Vagina (tissue), 2 donors: ENCODE data around the gene RPN2.

Source experiments
- CTCF ChIP-seq, 3 experiments: fragments of 450-650 bp in 2 of 3; fragments of 200-600 bp in 1 of 3; sonication (generic) in 1 of 3; IDR thresholded peaks; one replicate each; pipeline ENCODE4 v1.5.1; 2017 to 2019; ENCODE audit warnings: antibody characterized with exemption in 3 of 3, mild to moderate bottlenecking in 2 of 3, moderate library complexity in 2 of 3
- POLR2A ChIP-seq, 2 donors: fragments of 450-650 bp; IDR thresholded peaks; one replicate each; pipeline ENCODE4 v1.6.1; 2017; ENCODE audit warnings: antibody characterized with exemption in 2 of 2, mild to moderate bottlenecking in 2 of 2, moderate library complexity in 2 of 2
- POLR2AphosphoS5 ChIP-seq, 2 donors: sonication (generic); formaldehyde crosslinking; IDR thresholded peaks; one replicate each; pipeline ENCODE4 v1.9.0; 2017; ENCODE audit warnings: antibody characterized with exemption in 2 of 2, mild to moderate bottlenecking in 2 of 2, low read depth in 1 of 2; ENCODE audit not compliant: insufficient read depth in 1 of 2

GRCh38 chr20:37260923-37261322 lies 81.8 kb downstream of the RPN2 start:
- TF ChIP-seq CTCF (IDR thresholded peaks at IDR 0.05) (no peak), POLR2A (IDR thresholded peaks at IDR 0.05) (no peak), POLR2AphosphoS5 (IDR thresholded peaks at IDR 0.05; ENCODE audit: insufficient read depth in 1 of 2, low read depth in 1 of 2) (no peak)
